WERI-Rb-1 (cell line): ENCODE data around the gene PCGF5.

Source experiments
- DNase-seq: peaks from one replicate; pipeline ENCODE4 v3.0.0-alpha.2; 2020
- H3K27ac ChIP-seq: fragments of 250-450 bp; sonication (Bioruptor Pico); 2 replicates; pipeline ENCODE4 v1.5.1; 2020; ENCODE audit warnings: mild to moderate bottlenecking, moderate library complexity
- H3K27me3 ChIP-seq: fragments of 250-450 bp; sonication (Bioruptor Pico); 2 replicates; pipeline ENCODE4 v1.5.1; 2021; ENCODE audit warnings: mild to moderate bottlenecking, low read depth, moderate library complexity; ENCODE audit not compliant: insufficient read depth, severe bottlenecking
- H3K36me3 ChIP-seq: fragments of 250-450 bp; sonication (Bioruptor Pico); 2 replicates; pipeline ENCODE4 v1.5.1; 2020; ENCODE audit warnings: mild to moderate bottlenecking, moderate library complexity
- H3K4me3 ChIP-seq: 2 replicates; pipeline ENCODE4 v1.5.1; 2011; ENCODE audit warnings: low read depth, mild to moderate bottlenecking, control low read depth, low read length
- H3K9me3 ChIP-seq: fragments of 250-450 bp; sonication (Bioruptor Pico); 2 replicates; pipeline ENCODE4 v1.5.1; 2021; ENCODE audit warnings: mild to moderate bottlenecking, moderate library complexity; ENCODE audit not compliant: severe bottlenecking
- CTCF ChIP-seq: IDR thresholded peaks from 2 replicates; pipeline ENCODE4 v1.5.1; 2011; ENCODE audit warnings: low read depth, mild to moderate bottlenecking, control low read depth, inconsistent platforms, low read length

PCGF5 gene

GRCh38 chr10:91196268-91197048 lies 24.0 kb upstream of the PCGF5 start:
- no peaks in the 10 kb centered on the region for H3K27me3 ChIP-seq
- DNase-seq: no peak

GRCh38 chr10:91197127-91197526 lies 23.3 kb upstream of the PCGF5 start:
- H3K9me3 ChIP-seq: no peaks in the 10 kb centered on the region
- H3K36me3 ChIP-seq: no peaks in the 10 kb centered on the region
- no peak for TF ChIP-seq CTCF
- no peak overlapping the region for H3K27ac ChIP-seq
- DNase-seq: no peak
- H3K27me3 ChIP-seq: no peaks in the 10 kb centered on the region
- no peak overlapping the region for H3K4me3 ChIP-seq

More at GRCh38 chr10:91196268-91197048, 24.0 kb upstream of the PCGF5 start:
- TF ChIP-seq CTCF: no peak
- Histone ChIP-seq H3K4me3 (no peak overlapping the region), H3K9me3 (no peaks in the 10 kb centered on the region), H3K27ac (no peak overlapping the region), H3K36me3 (no peaks in the 10 kb centered on the region)

GRCh38 chr10:91198781-91199180 lies 21.7 kb upstream of the PCGF5 start:
- no peaks in the 10 kb centered on the region for H3K9me3 ChIP-seq
- no peak for TF ChIP-seq CTCF
- H3K27ac ChIP-seq: no peak overlapping the region
- H3K27me3 ChIP-seq: no peaks in the 10 kb centered on the region
- no peaks in the 10 kb centered on the region for H3K36me3 ChIP-seq
- no peak overlapping the region for H3K4me3 ChIP-seq
- DNase-seq: no peak

GRCh38 chr10:91200314-91201212 lies 19.9 kb upstream of the PCGF5 start:
- DNase-seq: no peak
- Histone ChIP-seq H3K4me3 (no peak overlapping the region), H3K9me3 (no peaks in the 10 kb centered on the region), H3K27me3 (no peaks in the 10 kb centered on the region), H3K27ac (no peak overlapping the region), H3K36me3 (no peaks in the 10 kb centered on the region)
- no peak for TF ChIP-seq CTCF

- DNase-seq: no peak
- Histone ChIP-seq H3K4me3 (no peak overlapping the region), H3K27ac (no peak overlapping the region), H3K36me3 (no peaks in the 10 kb centered on the region), H3K27me3 (no peaks in the 10 kb centered on the region), H3K9me3 (no peaks in the 10 kb centered on the region)
- no peak for TF ChIP-seq CTCF
These were observed 19.1 kb upstream of the PCGF5 start for GRCh38 chr10:91201213-91201996.
